Measurements from ENCODE around the gene BNC2.
A peak's percentile ranks its signal among the peaks of the same experiment; 100 is the strongest.

- TF ChIP-seq RAD21 (IDR thresholded peaks at IDR 0.05; ENCODE audit: low read depth) (peak; percentile 15; the same call in 1 of the 2 replicates), EP300 (IDR thresholded peaks at IDR 0.05; ENCODE audit: borderline replicate concordance) (no peak)
Observed at GRCh38 chr9:16828340-16829281, 41.9 kb downstream of the BNC2 start.

Data from Ishikawa (cell line).